CD4-positive, alpha-beta T cell treated with Interleukin-15 for 4 hours (primary cell): ENCODE results near the gene SZT2.

ENCODE experiments used
- DNase-seq: peaks from one replicate; pipeline ENCODE4 v3.0.0-alpha.2; 2020; ENCODE audit warnings: low spot score

SZT2 gene

DNA sequence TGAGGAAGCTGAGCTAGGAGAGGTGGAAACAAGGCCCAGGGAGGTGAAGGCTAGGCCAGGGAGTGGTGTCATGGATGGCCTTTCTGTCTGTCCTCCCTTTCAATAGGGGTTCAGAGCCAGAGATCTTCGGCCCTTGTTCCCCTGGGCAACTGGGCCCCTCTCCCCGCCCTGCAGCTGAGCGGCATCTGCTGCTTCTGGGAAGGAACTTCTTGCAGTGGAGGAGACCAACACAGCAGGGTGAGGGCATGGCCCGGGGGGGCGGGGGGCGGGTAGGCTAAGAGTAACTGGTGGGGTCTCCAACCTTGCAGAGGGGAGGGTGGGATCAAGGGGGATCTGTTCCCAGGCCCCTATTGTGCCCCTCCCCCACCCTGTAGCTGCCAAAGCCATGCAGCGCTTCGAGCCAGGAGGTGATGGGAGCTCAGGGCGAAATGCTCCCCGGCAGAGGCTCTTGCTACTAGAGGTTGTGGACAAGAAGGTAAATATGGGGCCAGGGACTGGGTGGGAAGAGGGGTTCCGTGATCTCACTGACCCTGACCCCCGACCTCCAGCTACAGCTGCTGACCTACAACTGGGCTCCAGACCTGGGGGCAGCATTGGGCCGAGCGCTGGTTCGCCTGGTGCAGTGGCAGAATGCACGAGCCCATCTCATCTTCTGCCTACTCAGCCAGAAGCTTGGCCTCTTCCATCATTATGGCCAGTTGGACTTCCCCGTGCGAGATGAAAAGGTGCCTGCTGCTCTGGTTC is 52.4 kb downstream of the SZT2 start:
- DNase-seq = no peak

- no peak for DNase-seq
Observed at GRCh38 chr1:43442756-43443155, 53.1 kb downstream of the SZT2 start.

GRCh38 chr1:43443197-43443946 is 53.7 kb downstream of the SZT2 start:
- DNase-seq = no peak

DNA sequence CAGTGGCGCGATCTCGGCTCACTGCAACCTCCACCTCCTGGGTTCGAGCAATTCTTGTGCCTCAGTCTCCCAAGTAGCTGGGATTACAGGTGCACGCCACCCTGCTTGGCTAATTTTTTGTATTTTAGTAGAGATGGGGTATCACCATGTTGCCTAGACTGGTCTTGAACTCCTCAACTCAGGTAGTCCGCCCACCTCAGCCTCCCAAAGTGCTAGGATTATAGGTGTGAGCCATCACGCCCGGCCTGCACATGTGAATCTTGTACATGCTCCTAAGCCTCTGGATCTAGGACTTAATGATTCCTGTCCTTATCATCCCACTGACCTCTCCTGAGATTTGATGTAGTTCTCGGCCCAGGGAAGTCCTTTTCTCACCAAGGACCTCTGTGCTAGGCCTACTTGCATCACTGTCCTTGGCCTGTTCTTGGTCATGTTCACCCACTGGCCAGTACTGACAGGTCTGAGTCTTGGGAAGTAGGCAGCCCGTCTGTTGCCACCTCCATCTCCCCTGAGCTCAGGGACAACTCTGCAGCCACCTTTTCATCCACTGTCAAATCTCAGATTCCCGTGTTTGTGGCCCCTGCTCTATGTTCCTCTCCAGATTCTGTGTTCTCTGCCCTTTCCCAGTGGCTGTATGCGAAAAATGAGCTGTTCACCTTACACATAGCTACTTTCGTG is 54.6 kb downstream of the SZT2 start:
- DNase-seq = no peak

DNA sequence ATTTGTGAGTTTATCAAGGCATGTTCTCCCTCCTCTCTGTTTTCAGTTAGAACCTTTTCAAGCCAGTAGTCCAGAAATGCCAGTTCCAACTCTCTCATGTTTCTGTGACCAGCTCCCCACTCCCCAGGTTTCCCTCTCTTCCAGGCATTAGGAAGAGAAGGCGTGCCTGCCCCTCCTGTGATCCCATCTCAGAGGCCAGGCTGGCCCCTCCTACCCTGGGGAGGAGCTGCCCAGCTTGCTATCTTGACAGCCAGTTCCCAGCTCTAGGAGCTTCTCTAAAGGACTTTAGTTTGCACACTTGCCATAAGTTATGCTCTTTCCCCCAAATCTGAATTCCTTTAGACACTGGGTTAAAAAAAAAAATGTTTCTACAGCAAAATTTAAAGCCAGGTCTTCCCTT is 55.1 kb downstream of the SZT2 start:
- DNase-seq = no peak

DNA sequence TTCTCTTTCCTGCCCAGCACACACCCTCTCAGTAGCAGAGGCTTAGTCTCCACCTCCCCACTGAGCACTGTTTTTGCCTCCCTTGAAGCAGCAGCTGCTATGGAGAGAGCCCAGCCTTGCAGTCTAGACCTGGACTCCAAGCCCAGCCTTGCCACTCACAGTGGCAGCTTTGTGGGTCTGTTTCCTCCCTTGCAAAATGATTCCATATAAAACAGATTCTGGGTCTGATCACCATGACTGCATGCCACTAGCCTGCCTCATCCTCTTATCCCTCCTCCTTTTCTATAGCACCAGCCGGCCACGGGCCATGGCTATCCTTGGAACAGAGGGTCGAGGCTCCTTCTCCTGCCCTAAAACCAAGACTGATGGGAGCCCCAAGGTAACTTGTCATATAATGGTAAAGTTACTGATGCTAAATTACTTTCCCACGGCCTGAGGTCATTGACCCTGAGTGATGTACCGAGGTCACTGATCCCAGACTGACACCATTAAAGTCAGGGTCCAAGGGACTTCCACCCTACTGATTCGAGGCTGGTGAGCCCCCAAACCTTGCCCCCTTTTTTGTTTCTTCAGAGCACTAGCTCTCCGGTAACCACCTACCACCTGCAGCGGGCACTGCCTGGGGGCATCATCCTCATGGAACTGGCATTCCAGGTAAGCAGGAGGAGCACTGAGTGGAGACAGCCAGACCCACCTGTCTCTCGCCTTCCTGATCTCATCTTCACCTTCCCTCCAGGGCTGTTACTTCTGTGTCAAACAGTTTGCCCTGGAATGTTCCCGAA is 56.1 kb downstream of the SZT2 start:
- no peak for DNase-seq

DNA sequence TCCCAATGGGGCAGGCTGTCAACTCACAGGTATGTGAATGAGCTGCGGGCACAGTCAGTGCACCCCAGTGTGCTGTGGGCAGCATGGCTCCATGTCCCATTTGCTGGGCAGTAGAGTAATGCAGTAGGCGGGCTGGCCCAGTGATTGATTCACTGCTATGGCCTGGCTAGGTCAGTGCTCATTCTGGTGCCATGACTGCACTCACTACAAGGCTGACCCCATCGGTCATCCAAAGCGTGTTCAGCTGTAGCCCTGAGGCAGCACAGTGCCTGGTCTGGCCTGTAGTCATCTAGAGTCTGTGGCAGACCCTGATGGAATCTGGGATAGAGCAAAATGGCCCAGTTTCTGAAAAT is 56.7 kb downstream of the SZT2 start:
- DNase-seq = no peak

GRCh38 chr1:43446881-43447835 is 57.5 kb downstream of the SZT2 start:
- no peak for DNase-seq

DNA sequence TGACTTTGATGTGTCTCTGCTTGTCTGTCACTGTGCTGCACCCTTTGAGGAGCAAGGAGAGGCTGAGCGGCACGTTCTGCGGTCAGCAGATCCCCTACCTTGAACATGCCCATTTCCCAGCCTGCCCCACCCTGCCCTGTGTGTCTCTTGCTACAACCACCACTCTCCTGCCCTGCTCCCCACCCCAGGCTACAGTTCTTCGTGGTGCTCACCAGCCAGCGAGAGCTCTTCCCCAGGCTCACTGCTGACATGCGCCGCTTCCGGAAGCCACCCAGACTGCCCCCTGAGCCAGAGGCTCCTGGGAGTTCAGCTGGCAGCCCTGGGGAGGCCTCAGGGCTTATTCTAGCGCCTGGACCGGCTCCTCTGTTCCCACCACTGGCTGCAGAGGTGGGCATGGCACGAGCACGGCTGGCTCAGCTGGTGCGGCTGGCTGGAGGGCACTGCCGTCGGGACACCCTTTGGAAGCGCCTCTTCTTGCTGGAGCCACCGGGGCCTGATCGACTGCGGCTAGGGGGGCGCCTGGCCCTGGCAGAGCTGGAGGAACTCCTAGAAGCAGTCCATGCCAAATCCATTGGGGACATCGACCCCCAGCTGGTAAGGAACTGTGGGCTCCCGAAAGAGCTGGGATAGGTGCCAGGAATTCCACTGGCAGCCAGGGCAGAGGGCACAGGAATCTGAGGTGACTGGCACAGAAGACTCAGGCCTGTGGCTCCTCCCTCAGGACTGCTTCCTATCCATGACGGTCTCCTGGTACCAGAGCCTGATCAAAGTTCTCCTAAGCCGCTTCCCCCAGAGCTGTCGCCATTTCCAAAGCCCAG is 58.4 kb downstream of the SZT2 start:
- no peak for DNase-seq

GRCh38 chr1:43448955-43449707 is 59.4 kb downstream of the SZT2 start:
- DNase-seq = no peak

- no peak for DNase-seq
Observed at GRCh38 chr1:43449708-43450069, 60.0 kb downstream of the SZT2 start.

GRCh38 chr1:43450251-43450941 is 60.7 kb downstream of the SZT2 start:
- no peak for DNase-seq

- no peak for DNase-seq
Observed at GRCh38 chr1:43451157-43451591, 61.5 kb downstream of the SZT2 start.

DNA sequence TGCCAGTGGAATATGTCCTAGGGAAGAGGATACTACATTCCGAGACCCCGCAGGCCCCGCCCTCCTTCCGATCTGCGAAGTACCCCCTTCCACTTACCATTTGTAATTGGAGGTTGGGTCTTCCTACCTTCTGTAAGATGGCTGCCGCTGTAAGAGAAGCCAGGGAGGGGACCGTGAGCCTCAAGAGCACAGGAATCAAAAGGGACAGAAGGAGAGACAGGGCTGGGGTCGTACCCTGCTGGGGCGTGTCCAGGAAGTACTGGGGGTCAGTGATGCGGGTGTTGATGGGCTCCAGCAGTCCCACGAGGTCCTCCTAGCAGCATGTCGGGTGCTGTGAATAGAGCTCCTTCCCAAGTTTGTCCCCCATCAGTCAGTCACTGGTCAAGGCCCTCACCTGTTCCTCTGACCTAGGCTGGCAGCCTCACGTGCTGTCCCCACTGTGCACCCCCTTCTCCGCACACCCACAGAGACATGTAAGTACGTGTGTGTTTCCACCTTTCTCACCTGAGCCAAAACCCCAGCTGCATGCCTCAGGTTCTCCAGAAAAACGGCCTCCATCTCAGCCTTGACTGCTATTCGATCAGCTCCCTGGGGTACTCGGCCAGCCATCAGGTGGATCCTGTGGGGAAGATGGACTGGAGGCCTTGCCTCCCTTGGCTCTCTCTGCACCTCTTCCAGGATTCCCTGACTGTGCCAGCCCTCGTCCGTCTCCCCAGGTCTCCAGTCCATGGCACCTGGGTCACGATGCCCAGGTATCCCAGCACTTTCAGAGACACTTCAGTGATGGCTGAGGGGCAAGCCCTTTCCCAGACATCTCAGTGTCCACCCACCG is 62.2 kb downstream of the SZT2 start:
- DNase-seq = no peak

GRCh38 chr1:43452789-43453441 is 63.2 kb downstream of the SZT2 start:
- DNase-seq = no peak

DNA sequence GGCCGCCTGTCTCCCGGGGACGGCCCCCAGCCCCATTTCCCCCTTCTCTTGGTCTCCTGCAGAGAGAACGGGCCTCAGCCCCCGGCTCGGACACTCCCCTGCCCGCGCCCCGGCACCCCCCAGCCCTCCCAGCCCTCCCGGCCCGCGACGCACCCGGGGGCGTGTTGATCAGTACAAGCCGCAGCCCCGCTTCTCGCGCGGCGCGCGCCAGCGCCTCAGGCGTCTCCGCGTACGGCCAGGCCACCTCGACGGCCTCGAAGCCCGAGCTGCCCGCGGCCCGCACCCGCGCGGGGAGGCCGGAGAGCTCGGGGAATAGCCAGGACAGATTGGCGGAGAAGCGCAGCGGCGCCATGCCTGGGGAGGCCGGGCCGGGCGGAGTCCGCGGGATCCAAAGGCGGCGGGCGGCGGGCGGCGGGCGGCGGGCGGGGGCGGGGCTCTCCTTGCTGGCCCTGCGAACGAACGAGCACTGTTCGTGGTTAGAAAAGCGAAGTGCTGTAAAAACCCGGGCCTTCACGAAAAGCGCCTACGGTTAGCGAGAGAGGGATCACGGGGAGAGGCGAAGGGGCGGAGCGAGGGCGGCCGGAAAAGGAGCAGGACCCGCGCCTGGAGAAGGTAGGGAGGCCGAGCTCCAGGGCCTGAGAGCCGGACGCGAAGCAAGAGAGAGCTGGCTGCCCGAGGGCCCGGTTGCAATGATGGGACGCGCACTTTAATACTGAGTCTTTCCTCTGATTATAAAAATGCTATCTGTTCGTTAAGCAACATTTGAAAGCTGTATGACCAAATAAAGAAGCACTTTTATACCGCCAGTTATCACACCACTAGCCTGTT is 64.0 kb downstream of the SZT2 start, which contains the start of gene HYI:
Gene HYI (minus strand): TSS at position 490 of the 828 bp plus-strand sequence. CDS start 138 bp downstream, at position 352.
- DNase-seq = peak; percentile 62
